Left cardiac atrium (tissue), 4 donors: ENCODE measurements around the gene ACSS3. TPM values are rescaled to one million over a fixed set of nuclear protein-coding genes. Genes with fewer than 3 reads are reported as not detected.
A peak's percentile ranks its signal among the peaks of the same experiment; 100 is the strongest.
"Not testable (repeated sequence)": the region's sequence is repeated elsewhere in the genome, so short reads cannot be mapped to it uniquely, and the experiment has no call there.

Source experiments
- ATAC-seq, 2 donors: fragments of 200-7000 bp; cut with Tn5 transposase; one replicate each; pipeline ENCODE4 v1.9.1; 2020; ENCODE audit warnings: mild to moderate bottlenecking in 2 of 2, moderate library complexity in 2 of 2
- DNase-seq: peaks from one replicate; pipeline ENCODE4 v3.0.0-alpha.2; 2020
- intact Hi-C, 2 donors: fragments of 100-400 bp; cut with DNase I; formaldehyde crosslinking; loops; one replicate each; pipeline versions ENCODE4 v1.14.1 to v1.15.1; 2022 to 2023
- total RNA-seq, 2 donors: library from RNA; stranded (reverse); fragmentation: NEBNext Ultra II Directional; extraction: Animal tissue kit (Norgen Biotek cat#: 25700); gene quantifications; one replicate each; pipeline ENCODE4 v1.2.1, GENCODE V29; 2021
- donor health status: DM: no; HTN: yes; CAD: no.
- donor health status: DM: no; HTN: yes; CAD: no; lungs with severe emphysema.
- donor health status: DM: yes; HTN: yes; CAD: no.
- donor health status: Dilated cardiomyopathy.

ACSS3 gene
- total RNA-seq, 2 donors from 2014 or later: 21.9 to 22.3 TPM

DNA sequence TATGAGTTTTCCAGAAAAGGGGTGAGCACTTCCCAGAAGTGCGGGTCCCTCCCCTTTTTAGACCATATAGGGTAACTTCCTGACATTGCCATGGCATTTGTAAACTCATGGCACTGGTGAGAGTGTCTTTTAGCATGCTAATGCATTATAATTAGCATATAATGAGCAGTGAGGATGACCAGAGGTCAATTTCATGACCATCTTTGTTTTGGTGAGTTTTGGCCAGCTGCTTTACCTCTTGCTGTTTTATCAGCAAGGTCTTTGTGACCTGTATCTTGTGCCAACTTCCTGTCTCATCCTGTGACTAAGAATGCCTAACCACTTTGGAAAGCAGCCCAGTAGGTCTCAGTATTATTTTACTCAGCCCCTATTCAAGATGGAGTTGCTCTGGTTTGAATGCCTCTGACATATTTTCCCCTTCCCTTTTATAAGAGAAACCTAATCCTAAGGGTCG, 131.9 kb downstream of the ACSS3 start:
- DNase-seq, intact Hi-C loops: not testable (repeated sequence)
- ATAC-seq: peak; percentile 72 to 73

DNA sequence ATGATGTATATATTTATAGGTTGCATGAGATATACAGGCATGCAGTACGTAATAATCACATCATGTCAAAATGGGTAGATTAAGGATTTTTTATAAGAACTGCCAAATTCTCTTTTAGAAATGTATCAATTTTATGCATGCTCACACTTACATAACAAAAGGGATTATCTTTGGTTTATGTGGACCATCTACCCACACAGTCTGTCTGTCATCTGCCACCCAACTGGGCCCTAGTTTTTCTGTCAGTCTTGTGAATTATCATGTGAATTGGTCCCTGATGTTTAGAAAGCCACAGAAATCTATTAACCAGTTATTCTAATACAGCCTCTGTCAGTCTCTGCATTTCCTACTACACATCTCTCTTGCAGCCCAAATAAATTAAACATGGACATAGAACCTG, 133.4 kb downstream of the ACSS3 start:
- intact Hi-C loops: no loop called here
- DNase-seq (no peak), ATAC-seq (no peak)

DNA sequence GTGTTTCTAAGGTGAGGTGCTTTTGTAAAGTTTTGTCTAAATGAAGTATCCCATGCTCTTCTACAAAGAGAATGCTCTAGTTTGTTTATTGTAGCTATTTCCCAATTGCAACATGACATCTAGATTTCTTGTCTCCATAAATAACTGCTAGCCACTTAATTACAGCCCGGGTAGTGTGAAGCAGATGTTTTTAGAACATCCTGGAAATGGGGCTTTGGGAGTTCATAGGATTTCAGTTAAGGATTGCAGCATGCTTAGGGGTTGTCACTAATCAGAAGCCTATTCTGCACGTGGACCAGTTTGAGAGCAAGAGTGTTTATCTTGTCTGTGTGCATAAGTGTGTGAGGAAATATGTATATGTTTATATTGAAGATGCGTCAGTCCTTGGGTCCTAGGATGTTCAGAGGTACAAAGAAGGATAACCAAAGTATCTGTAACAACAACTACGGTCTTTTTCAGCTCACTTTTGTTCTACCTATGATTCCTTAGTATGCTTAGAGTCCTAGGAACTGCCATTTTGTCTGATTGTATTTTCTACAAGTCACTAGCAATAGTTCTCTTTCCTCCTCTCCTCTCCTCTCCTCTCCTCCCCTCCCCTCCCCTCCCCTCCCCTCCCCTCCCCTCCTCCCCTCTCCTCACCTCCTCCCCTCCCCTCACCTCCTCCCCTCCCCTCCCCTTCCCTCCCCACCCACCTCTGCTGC, 135.3 kb downstream of the ACSS3 start:
- ATAC-seq (no peak), DNase-seq (no peak)
- intact Hi-C loops: no loop called here

DNA sequence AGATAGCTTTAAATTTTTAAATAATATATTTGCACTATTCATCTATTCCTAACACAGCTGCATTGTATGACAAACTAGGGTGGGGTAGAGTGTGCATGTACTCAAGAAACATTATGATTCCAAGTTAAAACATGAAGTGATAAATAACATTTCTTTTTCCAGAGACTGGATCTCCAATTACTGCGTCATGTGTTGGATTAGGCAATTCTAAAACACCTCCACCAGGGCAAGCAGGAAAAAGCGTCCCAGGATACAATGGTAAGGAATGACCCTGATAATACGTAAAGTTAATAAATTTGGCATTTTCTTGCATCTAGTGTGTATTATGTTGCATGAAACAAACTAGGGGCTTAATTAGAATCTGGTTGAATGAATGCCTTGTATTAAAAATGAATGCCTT, 138.9 kb downstream of the ACSS3 start:
- DNase-seq (no peak), ATAC-seq (no peak)
- intact Hi-C loops: no loop called here

DNA sequence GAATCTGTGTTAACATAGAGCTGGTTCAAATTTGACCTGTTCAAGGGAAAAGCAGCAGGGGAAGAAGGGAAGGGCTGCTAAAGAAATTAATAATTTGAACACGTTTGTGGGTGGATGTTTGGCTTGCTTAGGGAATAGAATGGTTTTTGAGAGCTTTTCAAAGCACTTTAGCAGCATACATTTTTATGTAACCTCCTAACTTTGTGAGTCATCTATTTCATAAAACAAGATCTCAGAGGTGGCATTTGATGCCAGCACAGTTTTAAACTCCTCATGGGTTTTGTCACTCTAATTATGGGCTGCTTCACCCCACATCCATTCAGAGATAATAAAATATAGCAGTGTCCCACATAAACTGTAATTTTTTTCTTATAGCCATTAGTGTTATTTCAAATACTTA, 143.8 kb downstream of the ACSS3 start:
- intact Hi-C loops: no loop called here
- ATAC-seq: no peak
- no peak for DNase-seq

DNA sequence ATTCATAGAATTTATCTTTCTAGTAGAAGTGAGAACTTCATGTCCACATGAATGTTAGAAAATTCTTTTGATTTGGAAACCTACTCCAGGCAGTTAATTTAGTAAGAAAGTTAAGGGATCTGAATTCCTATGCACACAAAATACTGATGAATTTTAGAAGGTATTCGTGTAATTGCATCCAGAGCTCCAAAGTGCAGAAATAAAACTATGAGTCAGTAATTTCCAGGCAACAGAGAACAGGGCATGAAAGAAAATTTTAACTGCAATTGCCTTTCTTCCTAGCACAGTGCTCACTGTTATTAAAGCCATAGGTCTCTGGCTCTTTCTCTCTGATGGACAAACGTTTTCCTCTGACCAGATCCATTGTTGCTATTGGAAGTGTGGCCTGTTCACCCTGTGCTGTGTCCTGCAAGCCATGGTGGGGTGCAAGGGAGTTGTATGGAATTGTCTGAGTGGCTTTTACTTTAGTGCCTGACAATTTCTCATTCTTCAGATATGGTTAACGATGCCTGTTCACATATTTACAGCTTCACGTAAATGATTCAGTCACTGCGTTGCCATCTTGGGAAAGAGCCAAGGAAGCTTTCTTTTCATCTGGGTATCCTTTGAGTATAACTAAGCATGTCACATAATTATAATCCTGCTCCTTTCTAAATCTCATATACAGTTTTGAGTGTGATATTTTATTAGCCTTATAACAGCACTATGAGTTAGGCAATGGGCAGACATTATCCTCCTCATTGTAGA, 145.1 kb downstream of the ACSS3 start:
- intact Hi-C loops: no loop called here
- DNase-seq (no peak), ATAC-seq (no peak)

DNA sequence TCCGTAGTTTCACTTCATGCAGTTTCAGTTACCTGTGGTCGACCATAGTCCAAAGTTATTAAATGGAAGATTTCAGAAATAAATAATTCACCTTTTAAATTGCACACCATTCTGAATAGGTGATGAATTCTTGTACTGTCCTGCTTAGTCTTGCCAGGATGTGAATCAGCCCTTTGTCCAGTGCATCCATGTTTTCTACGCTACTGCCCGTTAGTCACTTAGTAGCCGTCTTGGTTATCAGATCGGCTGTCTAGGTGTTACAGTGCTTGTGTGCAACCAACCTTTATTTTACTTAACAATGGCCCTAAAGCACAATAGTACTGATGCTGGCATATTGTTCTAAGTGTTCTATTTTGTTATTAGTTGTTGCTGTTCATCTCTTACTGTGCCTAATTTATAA, 146.7 kb downstream of the ACSS3 start:
- ATAC-seq (no peak), DNase-seq (no peak)
- intact Hi-C loops: no loop called here

DNA sequence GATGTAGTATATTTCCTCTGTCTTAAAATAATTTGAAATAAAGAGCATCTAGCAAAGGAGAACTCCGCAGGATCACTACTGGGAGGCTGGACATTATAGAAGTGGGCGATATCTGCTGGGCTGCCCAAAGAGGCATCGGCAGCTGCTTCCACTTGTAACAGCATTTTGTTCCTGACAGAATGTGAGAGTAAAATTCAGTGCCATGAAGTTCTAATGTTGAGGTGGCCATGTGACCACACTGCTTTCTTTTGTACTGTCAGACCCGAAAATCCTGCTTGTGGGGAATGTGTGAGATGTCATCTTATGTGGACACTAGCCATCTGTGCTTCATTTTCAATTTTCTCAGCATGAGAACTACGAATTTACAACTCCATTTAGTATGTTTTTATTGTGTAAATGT, 151.9 kb downstream of the ACSS3 start:
- DNase-seq (no peak), ATAC-seq (no peak)
- intact Hi-C loops: no loop called here

DNA sequence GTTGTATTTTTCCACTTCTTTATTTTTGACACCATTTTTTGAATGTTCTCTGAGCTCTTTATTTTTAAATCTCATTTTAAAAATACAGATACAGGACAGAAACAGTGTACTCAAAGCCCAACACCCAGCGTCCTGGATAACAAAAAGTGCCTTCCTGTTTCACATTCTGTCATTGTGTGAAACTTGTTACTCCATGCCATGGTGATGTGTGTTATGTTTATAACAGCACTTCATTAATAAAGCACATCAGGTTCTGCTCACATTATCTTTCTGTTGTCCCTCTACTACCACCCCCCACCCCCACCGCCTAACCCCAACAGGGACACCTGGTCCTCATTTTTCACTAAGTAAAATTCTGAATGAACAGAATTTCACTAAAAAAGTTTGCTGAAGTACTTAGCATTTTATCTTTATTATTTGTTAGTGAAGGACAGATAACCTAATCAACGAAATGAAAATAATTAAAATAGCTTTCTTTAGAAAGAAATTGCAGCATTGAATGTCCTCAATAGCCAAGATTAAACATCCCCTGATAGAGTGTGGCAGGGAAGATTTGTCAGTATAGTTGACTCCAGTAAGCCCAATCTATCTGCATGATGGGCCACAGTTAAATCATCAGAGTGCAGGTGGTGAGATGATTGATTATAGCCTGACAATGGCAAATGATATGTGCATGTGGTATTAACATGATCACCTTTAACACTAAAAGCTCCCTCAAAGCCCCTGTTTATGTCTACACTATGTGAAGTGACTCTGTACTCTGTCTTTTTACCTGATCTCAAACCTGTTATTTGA, 153.9 kb downstream of the ACSS3 start:
- DNase-seq (no peak), ATAC-seq (peak in 1 of 2 donors; percentile 19)
- intact Hi-C loops: no loop called here

DNA sequence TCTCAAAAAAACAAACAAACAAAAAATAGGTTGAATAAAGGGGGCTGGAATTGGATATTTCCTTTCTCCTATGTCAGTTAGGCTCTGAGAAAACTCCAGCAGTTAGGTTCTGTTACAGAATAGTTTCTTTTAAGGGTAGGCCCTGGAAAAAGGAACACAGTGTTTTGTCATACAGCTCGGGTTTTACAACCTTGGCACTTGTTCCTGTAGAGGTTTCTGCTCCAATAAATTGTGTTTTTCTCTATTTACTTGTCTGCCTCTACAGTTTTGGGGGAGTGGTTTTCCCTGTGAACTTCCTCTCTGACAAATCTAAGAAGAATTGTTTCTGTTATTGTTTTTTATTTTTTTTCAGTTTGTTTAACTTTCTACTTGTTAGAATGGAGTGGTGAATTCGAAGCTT, 167.6 kb downstream of the ACSS3 start:
- ATAC-seq: no peak
- intact Hi-C loops: no loop called here
- no peak for DNase-seq

DNA sequence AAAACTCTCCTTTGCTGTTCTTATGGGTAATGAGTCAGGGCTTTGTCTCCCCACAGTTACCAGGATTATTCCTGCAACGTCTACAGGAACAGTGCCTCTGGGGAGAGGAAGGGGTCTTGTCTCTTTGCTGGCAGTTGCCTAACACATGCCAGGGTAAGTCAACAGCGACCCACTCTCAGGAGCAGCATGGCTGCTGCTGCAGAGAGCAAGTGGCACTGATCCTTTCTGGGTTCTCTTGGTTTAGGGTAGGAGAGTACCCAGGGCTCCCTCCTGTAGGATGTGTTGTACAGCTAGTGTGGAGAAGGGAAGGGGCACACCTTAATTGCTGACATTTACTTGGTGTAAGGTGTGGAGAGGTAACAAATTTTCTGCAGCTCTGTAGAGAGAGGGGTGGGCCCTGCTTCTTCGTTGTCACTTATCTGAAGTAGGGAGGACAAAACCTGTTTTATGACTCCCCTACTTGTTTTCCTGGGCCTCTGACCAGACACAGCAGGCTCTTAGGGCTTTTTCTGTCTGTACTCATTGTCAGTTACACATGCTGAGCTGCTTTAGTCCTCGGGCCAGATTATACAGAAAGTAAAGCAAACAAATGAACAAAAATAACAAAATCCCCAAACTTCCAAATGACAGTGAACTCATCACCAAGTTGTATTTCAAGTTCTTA, 168.2 kb downstream of the ACSS3 start:
- no peak for ATAC-seq
- intact Hi-C loops: no loop called here
- no peak for DNase-seq

DNA sequence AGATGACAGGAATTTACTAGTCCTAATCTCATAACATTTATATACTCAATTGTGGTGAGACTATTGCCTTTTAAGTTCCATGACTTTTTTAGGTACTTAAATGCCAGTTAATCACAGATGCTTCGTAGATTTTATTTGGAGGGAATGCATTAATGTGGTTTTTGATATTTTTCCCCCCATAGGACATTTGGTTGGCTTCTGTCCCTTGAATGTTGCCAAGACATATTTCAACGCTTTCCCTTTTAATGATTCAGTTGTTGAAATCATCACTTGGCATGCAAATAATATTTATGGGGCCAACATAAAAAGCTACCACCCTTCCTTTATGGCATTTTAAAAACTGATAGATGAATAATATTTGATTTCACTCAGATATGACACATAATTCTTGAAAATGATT, 172.1 kb downstream of the ACSS3 start:
- intact Hi-C loops: no loop called here
- ATAC-seq (no peak), DNase-seq (no peak)

DNA sequence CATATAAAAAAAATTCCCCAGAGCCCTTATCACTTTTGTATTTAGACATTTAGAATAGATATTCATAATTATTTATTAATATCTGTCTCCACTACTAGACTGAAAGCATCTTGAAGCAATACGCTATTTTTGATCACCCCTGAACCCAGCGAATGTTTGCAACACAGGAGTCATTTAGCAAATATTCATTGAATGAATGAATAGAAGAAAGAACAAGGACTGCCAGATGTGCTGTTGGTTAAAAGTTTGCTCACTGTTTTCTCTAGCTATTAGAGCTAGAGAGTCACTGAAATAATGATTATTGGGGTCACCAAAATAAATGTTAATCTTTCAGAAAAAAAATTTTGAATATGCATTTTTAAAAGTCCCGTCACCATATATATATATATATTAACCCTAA, 174.3 kb downstream of the ACSS3 start:
- intact Hi-C loops: no loop called here

DNA sequence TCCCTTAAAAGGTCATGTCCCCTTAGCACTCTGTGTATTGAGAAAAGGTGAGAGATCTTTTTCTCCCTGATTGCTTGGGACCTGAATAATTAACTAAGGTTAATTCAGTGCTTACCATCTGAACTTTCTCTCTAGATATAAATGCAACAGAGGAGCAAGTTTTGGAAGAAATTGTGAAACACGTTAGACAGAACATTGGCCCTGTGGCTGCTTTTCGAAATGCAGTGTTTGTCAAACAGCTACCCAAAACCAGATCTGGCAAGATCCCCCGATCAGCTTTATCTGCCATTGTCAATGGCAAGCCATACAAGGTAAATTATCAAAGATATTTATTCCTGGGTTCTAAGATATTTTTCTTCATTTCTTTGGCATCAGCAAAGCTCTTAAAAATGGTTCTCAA, 175.5 kb downstream of the ACSS3 start:
- intact Hi-C loops: no loop called here
- no peak for ATAC-seq

More for the DNA sequence above, 174.3 kb downstream of the ACSS3 start:
- DNase-seq: no peak
- no peak for ATAC-seq

DNA sequence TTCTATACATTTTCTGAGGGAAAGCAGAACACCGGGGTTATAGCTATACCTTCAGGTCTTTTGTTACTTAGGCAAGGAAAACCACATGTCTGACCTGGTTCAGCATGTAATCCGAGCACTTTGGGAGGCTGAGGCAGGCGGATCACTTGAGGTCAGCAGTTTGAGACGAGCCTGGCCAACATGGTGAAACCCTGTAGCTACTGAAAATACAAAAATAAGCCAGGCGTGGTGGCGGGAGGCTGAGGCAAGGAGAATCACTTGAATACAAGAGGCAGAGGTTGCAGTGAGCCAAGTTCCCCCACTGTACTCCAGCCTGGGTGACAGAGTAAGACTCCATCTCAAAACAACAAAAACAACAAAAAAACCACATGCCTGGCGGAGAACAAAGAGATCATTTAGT, 177.6 kb downstream of the ACSS3 start:
- DNase-seq (no peak), ATAC-seq (no peak)
- intact Hi-C loops: no loop called here

More for the DNA sequence above, 175.5 kb downstream of the ACSS3 start:
- DNase-seq: no peak

DNA sequence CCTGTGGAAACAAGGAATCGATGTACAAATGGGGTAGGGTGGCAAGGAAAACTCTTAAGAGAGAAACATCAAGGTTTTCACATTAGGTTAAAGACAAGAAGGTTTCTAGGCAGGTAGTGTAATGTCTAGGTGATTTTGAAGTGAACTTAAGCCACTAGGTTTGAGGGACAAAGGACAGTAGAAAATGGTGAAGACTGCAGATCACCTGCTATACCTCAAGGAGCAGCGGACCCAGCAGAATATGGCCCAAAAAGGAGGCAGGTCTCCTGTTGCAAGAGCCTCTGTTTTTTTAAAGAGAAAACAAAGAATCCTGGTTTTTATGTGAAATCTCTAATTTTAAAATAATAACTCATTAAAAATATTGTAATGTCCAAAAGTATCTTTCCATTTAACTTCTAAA, 178.1 kb downstream of the ACSS3 start:
- intact Hi-C loops: no loop called here
- ATAC-seq (no peak), DNase-seq (no peak)

DNA sequence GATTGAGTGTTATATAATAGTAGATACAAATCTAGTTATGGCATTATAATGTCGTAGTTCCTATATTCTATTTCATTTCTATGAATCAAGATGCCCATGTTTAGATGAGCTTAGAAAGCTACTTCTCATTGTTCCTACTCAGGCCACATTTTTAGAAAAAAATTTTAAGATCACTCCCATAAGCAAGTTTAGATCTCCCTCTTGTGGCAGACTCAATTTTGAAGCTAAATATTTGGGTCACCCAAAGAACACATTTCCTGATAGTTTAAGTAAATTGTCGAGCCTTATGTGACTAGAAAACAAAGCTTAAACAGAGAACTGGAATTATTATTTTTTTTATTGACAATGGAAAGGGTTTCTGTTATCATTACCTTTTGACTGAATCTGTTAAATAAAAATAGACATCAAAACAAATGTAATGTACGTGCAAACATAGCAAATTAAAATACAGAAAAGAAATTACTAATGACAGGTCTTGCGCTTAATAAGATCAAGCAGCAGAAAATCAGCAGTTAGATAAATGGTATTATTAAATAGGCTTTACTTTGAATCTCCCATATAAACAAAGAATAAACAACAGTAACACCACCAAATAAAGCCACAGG, 180.2 kb downstream of the ACSS3 start:
- DNase-seq (no peak), ATAC-seq (no peak)
- intact Hi-C loops: no loop called here

DNA sequence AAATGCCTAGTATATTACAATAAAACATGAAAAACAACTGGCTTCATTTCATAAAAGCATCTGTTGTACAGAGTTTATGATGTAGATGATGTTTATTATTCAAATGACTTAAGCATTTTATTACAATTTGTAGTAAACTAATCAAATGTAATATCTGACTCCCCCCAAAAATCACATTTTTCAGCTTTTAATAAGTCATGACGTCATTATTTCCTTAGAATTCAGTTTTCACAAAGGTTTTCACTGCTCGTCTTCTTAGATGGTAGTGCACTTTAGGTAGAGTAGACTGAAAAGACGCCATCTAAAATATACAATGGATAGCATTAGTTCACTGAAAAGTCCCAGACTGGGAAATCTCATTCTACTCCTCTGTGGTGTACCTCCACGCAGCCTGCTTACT, 181.5 kb downstream of the ACSS3 start:
- intact Hi-C loops: no loop called here
- no peak for DNase-seq
- ATAC-seq: no peak

DNA sequence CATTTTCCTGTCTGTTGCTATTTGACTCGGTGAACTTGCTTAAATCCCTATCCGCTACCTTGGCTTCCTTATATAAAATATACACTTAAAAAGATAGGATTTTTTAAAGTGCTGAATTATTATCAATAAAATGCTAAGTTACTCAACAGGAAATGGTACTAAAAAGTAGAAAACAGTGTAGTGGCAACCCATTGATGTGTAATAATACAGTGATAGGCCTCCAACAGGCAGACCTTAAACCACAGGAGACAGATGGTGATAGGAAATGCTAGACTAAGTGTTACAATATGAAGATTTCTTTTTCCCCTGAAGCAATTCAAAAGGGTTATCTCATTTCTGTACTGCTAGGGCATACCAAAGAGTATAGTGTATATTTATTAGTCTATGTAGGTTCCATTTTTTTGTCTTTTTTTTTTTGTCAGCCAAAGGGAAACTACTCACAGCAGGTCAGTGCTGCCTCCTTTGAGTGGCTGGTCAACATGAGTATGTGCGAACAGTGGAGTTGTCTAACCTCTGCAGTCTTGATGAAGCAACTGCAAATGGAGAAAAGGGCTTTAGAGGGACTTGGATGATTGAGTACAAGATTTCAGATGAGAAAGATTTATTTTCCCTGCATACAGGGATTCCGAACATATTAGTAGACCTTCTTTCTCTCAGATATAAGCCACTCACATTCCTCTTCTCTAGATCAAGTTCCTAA, 183.8 kb downstream of the ACSS3 start:
- DNase-seq: no peak
- intact Hi-C loops: no loop called here
- no peak for ATAC-seq
